ENCODE data around the gene SLC12A8.

Gene SLC12A8

GRCh38 chr3:125136966-125137357 is 75.6 kb downstream of the SLC12A8 start:
- DNase-seq = no peak

- no peak for DNase-seq
Observed at GRCh38 chr3:125136515-125136914, 76.0 kb downstream of the SLC12A8 start.

GRCh38 chr3:125134952-125135351 is 77.6 kb downstream of the SLC12A8 start:
- no peak for DNase-seq

- no peak for DNase-seq
Observed at GRCh38 chr3:125132815-125133214, 79.7 kb downstream of the SLC12A8 start.

- peak in 1 of 2 experiments; percentile 22 for DNase-seq
Observed at GRCh38 chr3:125129512-125129997, 83.0 kb downstream of the SLC12A8 start.

- no peak for DNase-seq
Observed at GRCh38 chr3:125128861-125129501, 83.6 kb downstream of the SLC12A8 start.

GRCh38 chr3:125126323-125126722 is 86.2 kb downstream of the SLC12A8 start:
- DNase-seq = no peak

GRCh38 chr3:125125821-125126245 is 86.7 kb downstream of the SLC12A8 start:
- DNase-seq = no peak

GRCh38 chr3:125123451-125124305 is 88.9 kb downstream of the SLC12A8 start:
- no peak for DNase-seq

GRCh38 chr3:125121246-125122010 is 91.1 kb downstream of the SLC12A8 start:
- DNase-seq = no peak

- no peak for DNase-seq
Observed at GRCh38 chr3:125120379-125121122, 92.0 kb downstream of the SLC12A8 start.

GRCh38 chr3:125119752-125120378 is 92.7 kb downstream of the SLC12A8 start:
- DNase-seq = no peak

GRCh38 chr3:125118600-125118999 is 93.9 kb downstream of the SLC12A8 start:
- no peak for DNase-seq

- no peak for DNase-seq
Observed at GRCh38 chr3:125117631-125118191, 94.8 kb downstream of the SLC12A8 start.

- DNase-seq = no peak
Observed at GRCh38 chr3:125116311-125117080, 96.1 kb downstream of the SLC12A8 start.

GRCh38 chr3:125115640-125116039 is 96.9 kb downstream of the SLC12A8 start:
- no peak for DNase-seq

GRCh38 chr3:125112981-125113380 is 99.6 kb downstream of the SLC12A8 start:
- no peak for DNase-seq

- no peak for DNase-seq
Observed at GRCh38 chr3:125110876-125111480, 101.6 kb downstream of the SLC12A8 start.

GRCh38 chr3:125110016-125110875 is 102.3 kb downstream of the SLC12A8 start:
- DNase-seq = no peak

Measured in NCI-H526 (cell line).